ENCODE results near the gene PPP1R37. TPM values are rescaled to one million over a fixed set of nuclear protein-coding genes. Genes with fewer than 3 reads are reported as not detected.
A peak's percentile ranks its signal among the peaks of the same experiment; 100 is the strongest.

Gene PPP1R37
- total and polyA plus RNA-seq, 2 donors, result 16.8 to 31.6 TPM

DNA sequence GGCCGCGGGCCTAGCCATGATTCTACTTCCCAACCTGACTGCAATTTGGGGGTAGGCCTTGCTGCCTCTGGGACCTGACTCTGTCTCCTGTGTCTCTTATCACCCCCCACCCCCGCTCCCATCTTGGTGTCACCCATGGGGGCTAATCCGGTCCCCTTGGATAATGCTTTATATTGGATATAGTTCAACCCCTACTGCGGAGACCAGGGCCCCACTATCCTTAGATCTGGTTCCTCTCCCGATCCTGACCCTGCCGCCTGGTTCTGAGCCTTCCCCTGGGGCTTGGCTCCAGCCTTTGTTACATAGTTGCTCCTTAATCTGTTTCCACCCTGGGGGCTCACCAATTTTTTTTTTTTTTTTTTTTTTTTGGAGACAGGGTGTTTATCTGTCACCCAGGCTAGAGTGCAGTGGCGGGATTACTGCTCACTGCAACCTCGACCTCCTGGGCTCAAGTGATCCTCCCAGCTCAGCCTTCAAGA, 87.0 kb downstream of the PPP1R37 start:
- Histone ChIP-seq H3K27ac (ENCODE audit: low read depth) (peak overlapping the region; percentile 71), H3K4me1 (ENCODE audit: insufficient read depth) (peaks cover 1% of the 10 kb centered on the region), H3K4me3 (ENCODE audit: low read depth, low read length) (peak overlapping the region; percentile 71), H3K36me3 (ENCODE audit: insufficient read depth) (no peaks in the 10 kb centered on the region)
- 49% methylated on average over 9 of the region's 9 CpGs for WGBS
- DNase-seq (ENCODE audit: extremely low spot score), result no peak

GRCh38 chr19:45180936-45181335, 88.0 kb downstream of the PPP1R37 start:
- no peaks in the 10 kb centered on the region for H3K36me3 ChIP-seq (ENCODE audit: insufficient read depth)
- WGBS, result 85% methylated on average over 7 of the region's 7 CpGs
- no peak overlapping the region for H3K4me3 ChIP-seq (ENCODE audit: low read depth, low read length)
- DNase-seq (ENCODE audit: extremely low spot score), result no peak
- H3K4me1 ChIP-seq (ENCODE audit: insufficient read depth), result peaks cover 1% of the 10 kb centered on the region
- no peak overlapping the region for H3K27ac ChIP-seq (ENCODE audit: low read depth)

DNA sequence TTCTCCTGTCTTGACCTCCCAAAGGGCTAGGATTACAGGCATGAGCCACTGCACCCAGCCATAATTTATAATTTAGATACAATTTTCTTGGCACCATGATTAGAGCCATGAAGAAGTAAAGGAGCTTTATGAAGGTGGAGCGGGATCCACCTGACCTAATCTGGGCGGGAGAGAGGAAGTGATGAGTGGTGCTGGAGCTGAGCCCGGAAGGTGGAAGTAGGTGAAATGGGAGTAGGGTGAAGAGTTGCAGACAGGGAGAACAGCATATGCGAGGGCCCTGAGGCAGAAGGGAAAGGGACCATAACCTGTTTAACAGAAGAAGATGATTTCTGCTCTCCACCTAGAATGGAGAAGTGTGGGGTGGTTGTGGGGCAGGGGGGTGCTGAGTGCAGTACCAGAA, 89.8 kb downstream of the PPP1R37 start:
- Histone ChIP-seq H3K36me3 (ENCODE audit: insufficient read depth) (no peaks in the 10 kb centered on the region), H3K27ac (ENCODE audit: low read depth) (no peak overlapping the region), H3K4me3 (ENCODE audit: low read depth, low read length) (no peak overlapping the region), H3K4me1 (ENCODE audit: insufficient read depth) (peaks cover 1% of the 10 kb centered on the region)
- DNase-seq (ENCODE audit: extremely low spot score), result no peak
- WGBS, result 86% methylated on average over 4 of the region's 4 CpGs

GRCh38 chr19:45184115-45184514, 91.1 kb downstream of the PPP1R37 start:
- H3K27ac ChIP-seq (ENCODE audit: low read depth), result no peak overlapping the region
- 94% methylated on average over 5 of the region's 5 CpGs for WGBS
- H3K4me1 ChIP-seq (ENCODE audit: insufficient read depth), result peaks cover 1% of the 10 kb centered on the region
- H3K36me3 ChIP-seq (ENCODE audit: insufficient read depth), result no peaks in the 10 kb centered on the region
- H3K4me3 ChIP-seq (ENCODE audit: low read depth, low read length), result no peak overlapping the region
- DNase-seq (ENCODE audit: extremely low spot score), result no peak

DNA sequence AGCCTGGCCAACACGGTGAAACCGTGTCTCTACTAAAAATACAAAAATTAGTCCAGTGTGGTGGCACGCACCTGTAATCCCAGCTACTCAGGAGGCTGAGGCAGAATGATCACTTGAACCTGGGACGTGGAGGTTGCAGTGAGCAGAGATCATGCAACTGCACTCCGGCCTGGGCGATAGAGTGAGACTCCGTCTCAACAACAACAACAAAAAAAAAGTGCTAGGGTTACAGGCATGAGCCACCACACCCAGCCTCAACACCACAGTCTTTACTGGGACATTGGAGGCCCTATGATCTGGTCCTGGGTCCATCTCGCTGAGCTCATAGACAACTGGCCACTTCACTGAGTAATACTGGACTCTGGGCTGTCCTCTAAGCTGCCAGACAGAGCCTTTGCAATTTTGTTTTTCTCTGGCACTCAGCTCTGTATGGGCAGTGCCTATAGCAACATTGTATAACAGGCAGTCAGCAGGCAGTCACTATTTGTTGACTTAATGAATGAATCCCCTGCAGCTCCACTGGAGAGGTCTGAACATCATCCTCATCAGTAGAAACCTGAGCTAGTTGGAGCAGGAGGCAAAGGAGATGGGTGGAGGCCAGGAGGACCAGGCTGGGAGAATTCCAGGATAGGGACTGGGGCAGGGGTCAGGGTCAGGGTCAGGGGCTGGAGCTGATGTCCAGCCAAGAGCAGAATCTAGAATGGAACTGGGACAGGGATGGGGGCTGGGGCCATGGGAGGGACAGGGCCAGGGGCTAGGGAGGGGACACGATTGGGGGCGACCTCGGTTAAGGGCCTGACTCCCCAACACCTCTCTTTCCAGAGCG, 93.7 kb downstream of the PPP1R37 start:
- WGBS, result 92% methylated on average over 12 of the region's 12 CpGs
- H3K4me1 ChIP-seq (ENCODE audit: insufficient read depth), result no peaks in the 10 kb centered on the region
- no peak overlapping the region for H3K4me3 ChIP-seq (ENCODE audit: low read depth, low read length)
- H3K36me3 ChIP-seq (ENCODE audit: insufficient read depth), result no peaks in the 10 kb centered on the region
- no peak for DNase-seq (ENCODE audit: extremely low spot score)
- H3K27ac ChIP-seq (ENCODE audit: low read depth), result no peak overlapping the region

- DNase-seq (ENCODE audit: extremely low spot score), result no peak
- no peaks in the 10 kb centered on the region for H3K36me3 ChIP-seq (ENCODE audit: insufficient read depth)
- no peaks in the 10 kb centered on the region for H3K4me1 ChIP-seq (ENCODE audit: insufficient read depth)
- no peak overlapping the region for H3K27ac ChIP-seq (ENCODE audit: low read depth)
- H3K4me3 ChIP-seq (ENCODE audit: low read depth, low read length), result no peak overlapping the region
- 48% methylated on average over 12 of the region's 12 CpGs for WGBS
Measured at GRCh38 chr19:45187421-45188100, 94.6 kb downstream of the PPP1R37 start.

- H3K36me3 ChIP-seq (ENCODE audit: insufficient read depth), result no peaks in the 10 kb centered on the region
- no peak overlapping the region for H3K27ac ChIP-seq (ENCODE audit: low read depth)
- WGBS, result 84% methylated on average over 1 of the region's 1 CpG
- no peak for DNase-seq (ENCODE audit: extremely low spot score)
- no peaks in the 10 kb centered on the region for H3K4me1 ChIP-seq (ENCODE audit: insufficient read depth)
- no peak overlapping the region for H3K4me3 ChIP-seq (ENCODE audit: low read depth, low read length)
Measured at GRCh38 chr19:45189971-45190370, 97.0 kb downstream of the PPP1R37 start.

- Histone ChIP-seq H3K4me3 (ENCODE audit: low read depth, low read length) (no peak overlapping the region), H3K27ac (ENCODE audit: low read depth) (no peak overlapping the region), H3K36me3 (ENCODE audit: insufficient read depth) (no peaks in the 10 kb centered on the region), H3K4me1 (ENCODE audit: insufficient read depth) (no peaks in the 10 kb centered on the region)
- DNase-seq (ENCODE audit: extremely low spot score), result no peak
- WGBS, result 82% methylated on average over 4 of the region's 4 CpGs
Measured at GRCh38 chr19:45191375-45191774, 98.4 kb downstream of the PPP1R37 start.

GRCh38 chr19:45195764-45196163, 102.8 kb downstream of the PPP1R37 start:
- DNase-seq (ENCODE audit: extremely low spot score), result no peak
- WGBS, result 75% methylated on average over 6 of the region's 6 CpGs

More at GRCh38 chr19:45195764-45196163, 102.8 kb downstream of the PPP1R37 start:
- Histone ChIP-seq H3K36me3 (ENCODE audit: insufficient read depth) (no peaks in the 10 kb centered on the region), H3K27ac (ENCODE audit: low read depth) (no peak overlapping the region), H3K4me1 (ENCODE audit: insufficient read depth) (no peaks in the 10 kb centered on the region), H3K4me3 (ENCODE audit: low read depth, low read length) (no peak overlapping the region)

Small RNAs within 50 kb of the gene (small RNA-seq; reads per million reads assigned to genes)
- not detected for gene RNU6-611P

Other genes starting within 250 kb of the PPP1R37 start
- gene NECTIN2, start 246.9 kb upstream of the PPP1R37 start, total RNA-seq, result 27.4 TPM
- gene NECTIN2, start 246.9 kb upstream of the PPP1R37 start, polyA plus RNA-seq, result 50.2 TPM
- 17.8 TPM for gene TOMM40, start 201.9 kb upstream of the PPP1R37 start, total RNA-seq
- gene TOMM40, start 201.9 kb upstream of the PPP1R37 start, polyA plus RNA-seq, result 39.3 TPM
- gene APOE, start 187.4 kb upstream of the PPP1R37 start, total RNA-seq, result 28.2 TPM
- 60.5 TPM for gene APOE, start 187.4 kb upstream of the PPP1R37 start, polyA plus RNA-seq
- 3.5 TPM for gene APOC1, start 178.6 kb upstream of the PPP1R37 start, total RNA-seq
- gene APOC1, start 178.6 kb upstream of the PPP1R37 start, polyA plus RNA-seq, result 26.9 TPM
- gene APOC4, start 150.9 kb upstream of the PPP1R37 start, total RNA-seq, result not detected
- not detected for gene APOC4, start 150.9 kb upstream of the PPP1R37 start, polyA plus RNA-seq
- gene APOC2, start 147.1 kb upstream of the PPP1R37 start, total RNA-seq, result not detected
- 1.6 TPM for gene APOC2, start 147.1 kb upstream of the PPP1R37 start, polyA plus RNA-seq
- gene CLPTM1, start 137.8 kb upstream of the PPP1R37 start, total RNA-seq, result 27.3 TPM
- gene CLPTM1, start 137.8 kb upstream of the PPP1R37 start, polyA plus RNA-seq, result 104 TPM
- 2.6 TPM for gene RELB, start 91.7 kb upstream of the PPP1R37 start, total RNA-seq
- gene RELB, start 91.7 kb upstream of the PPP1R37 start, polyA plus RNA-seq, result 8.9 TPM
- gene CLASRP, start 54.1 kb upstream of the PPP1R37 start, total RNA-seq, result 11.2 TPM
- 45.6 TPM for gene CLASRP, start 54.1 kb upstream of the PPP1R37 start, polyA plus RNA-seq
- 0.42 TPM for gene ZNF296, start 16.7 kb upstream of the PPP1R37 start, total RNA-seq
- gene ZNF296, start 16.7 kb upstream of the PPP1R37 start, polyA plus RNA-seq, result 0.65 TPM
- gene GEMIN7, start 13.9 kb upstream of the PPP1R37 start, total RNA-seq, result 10.4 TPM
- gene GEMIN7, start 13.9 kb upstream of the PPP1R37 start, polyA plus RNA-seq, result 23.6 TPM
- gene NKPD1, start 67.8 kb downstream of the PPP1R37 start, total RNA-seq, result 0.58 TPM
- gene NKPD1, start 67.8 kb downstream of the PPP1R37 start, polyA plus RNA-seq, result 0.37 TPM
- 7.1 TPM for gene TRAPPC6A, start 85.1 kb downstream of the PPP1R37 start, total RNA-seq
- 46.1 TPM for gene TRAPPC6A, start 85.1 kb downstream of the PPP1R37 start, polyA plus RNA-seq
- gene BLOC1S3, start 85.6 kb downstream of the PPP1R37 start, total RNA-seq, result 3.9 TPM
- gene BLOC1S3, start 85.6 kb downstream of the PPP1R37 start, polyA plus RNA-seq, result 9.3 TPM
- gene EXOC3L2, start 152.2 kb downstream of the PPP1R37 start, total RNA-seq, result 3.4 TPM
- 6.9 TPM for gene EXOC3L2, start 152.2 kb downstream of the PPP1R37 start, polyA plus RNA-seq
- 14.8 TPM for gene MARK4, start 158.1 kb downstream of the PPP1R37 start, total RNA-seq
- 34.4 TPM for gene MARK4, start 158.1 kb downstream of the PPP1R37 start, polyA plus RNA-seq
- 39.0 TPM for gene CKM, start 229.7 kb downstream of the PPP1R37 start, total RNA-seq
- gene CKM, start 229.7 kb downstream of the PPP1R37 start, polyA plus RNA-seq, result 1.1 TPM
- 0.16 TPM for gene KLC3, start 247.6 kb downstream of the PPP1R37 start, total RNA-seq
- gene KLC3, start 247.6 kb downstream of the PPP1R37 start, polyA plus RNA-seq, result 0.05 TPM

All from urinary bladder (tissue), 4 donors.